GM13976 (cell line): Measurements from ENCODE around the gene BMERB1.
"Not testable (repeated sequence)": the region's sequence is repeated elsewhere in the genome, so short reads cannot be mapped to it uniquely, and the experiment has no call there.

Experiments
- DNase-seq: peaks from one replicate; pipeline ENCODE4 v3.0.0; 2012; ENCODE audit warnings: low spot score
- CTCF ChIP-seq: IDR thresholded peaks from 2 replicates; pipeline ENCODE4 v1.5.1; 2012; ENCODE audit warnings: borderline replicate concordance, mild to moderate bottlenecking; ENCODE audit not compliant: insufficient read depth; ENCODE audit errors: extremely low read depth, missing control alignments, control extremely low read depth
- in situ Hi-C: fragments of 300-500 bp; cut with MboI; formaldehyde crosslinking; loops from one replicate; pipeline ENCODE4 v1.12.0; 2022; ENCODE audit warnings: low sequenced_read_pairs, mixed read lengths, inconsistent platforms; ENCODE audit not compliant: unreplicated experiment

BMERB1 gene

DNA sequence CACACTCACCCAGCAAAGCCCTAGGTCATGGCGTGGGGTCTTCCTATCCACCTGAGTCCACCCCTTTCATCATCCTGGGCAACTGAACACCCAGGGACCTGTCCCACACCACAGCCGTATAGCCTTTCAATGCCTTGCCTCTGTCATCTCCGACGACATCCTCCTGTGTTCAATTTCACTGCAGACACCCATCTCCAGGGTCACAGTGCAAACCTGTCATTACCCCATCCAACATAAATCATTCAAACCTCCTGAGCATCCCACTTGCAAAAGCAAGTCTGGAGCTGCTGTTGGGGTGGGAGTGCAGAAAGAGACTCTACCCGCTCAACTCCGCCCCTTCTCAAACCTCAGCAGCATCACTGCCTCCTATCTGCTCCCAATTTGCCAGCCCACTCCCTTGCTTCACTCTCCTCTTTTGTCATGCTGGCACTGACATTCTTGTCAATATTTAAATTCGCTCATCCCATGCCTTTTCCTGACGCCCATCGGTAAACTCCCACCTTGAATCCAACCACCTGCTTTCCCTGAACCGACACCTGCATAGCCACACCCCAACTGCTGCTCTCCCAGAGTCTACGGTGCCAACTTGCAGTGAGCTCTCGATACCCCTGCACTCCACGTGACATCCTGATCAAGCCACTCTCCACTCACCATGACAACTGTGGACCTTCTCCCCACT, 171.6 kb downstream of the BMERB1 start:
- in situ Hi-C loops = no loop called here
- no peak for DNase-seq

DNA sequence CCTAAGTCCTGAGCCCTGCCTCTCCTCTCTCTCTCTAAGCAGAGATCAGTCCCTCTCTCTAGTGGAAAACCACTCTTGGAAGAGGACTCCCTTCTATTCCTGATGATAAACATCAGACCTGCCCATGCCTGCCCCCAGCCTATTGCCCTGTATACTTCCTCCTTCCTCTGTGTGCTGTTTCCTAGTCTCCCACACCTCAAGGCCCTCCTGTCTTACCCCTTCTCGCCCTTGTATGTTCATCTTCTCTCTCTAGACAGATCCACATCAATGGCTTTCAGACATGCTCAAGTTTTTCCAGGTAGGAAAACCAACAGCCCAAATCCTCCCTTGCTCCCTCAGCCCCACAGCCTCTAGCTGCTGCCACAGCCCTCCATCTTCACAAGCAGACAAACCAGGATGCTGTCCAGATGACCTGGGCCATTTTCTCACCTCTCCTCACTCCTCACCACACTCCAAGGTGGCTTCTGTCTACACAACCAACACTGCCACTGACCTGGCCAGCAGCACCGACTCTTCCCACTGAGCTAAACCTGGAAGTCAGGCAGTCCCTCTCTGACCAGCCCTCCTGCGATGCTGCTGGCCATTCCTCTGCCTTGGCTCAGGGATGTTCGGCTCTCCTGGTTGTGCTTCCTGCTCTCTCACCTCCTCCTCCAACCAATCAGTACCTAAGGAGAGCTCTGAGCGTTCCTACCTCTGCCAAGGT, 172.3 kb downstream of the BMERB1 start:
- TF ChIP-seq CTCF = no peak
- DNase-seq = no peak
- in situ Hi-C loops = no loop called here

More for the DNA sequence above, 171.6 kb downstream of the BMERB1 start:
- TF ChIP-seq CTCF = no peak

- in situ Hi-C loops, DNase-seq: not testable (repeated sequence)
These were observed 172.9 kb downstream of the BMERB1 start for GRCh38 chr16:15607221-15607699.

DNA sequence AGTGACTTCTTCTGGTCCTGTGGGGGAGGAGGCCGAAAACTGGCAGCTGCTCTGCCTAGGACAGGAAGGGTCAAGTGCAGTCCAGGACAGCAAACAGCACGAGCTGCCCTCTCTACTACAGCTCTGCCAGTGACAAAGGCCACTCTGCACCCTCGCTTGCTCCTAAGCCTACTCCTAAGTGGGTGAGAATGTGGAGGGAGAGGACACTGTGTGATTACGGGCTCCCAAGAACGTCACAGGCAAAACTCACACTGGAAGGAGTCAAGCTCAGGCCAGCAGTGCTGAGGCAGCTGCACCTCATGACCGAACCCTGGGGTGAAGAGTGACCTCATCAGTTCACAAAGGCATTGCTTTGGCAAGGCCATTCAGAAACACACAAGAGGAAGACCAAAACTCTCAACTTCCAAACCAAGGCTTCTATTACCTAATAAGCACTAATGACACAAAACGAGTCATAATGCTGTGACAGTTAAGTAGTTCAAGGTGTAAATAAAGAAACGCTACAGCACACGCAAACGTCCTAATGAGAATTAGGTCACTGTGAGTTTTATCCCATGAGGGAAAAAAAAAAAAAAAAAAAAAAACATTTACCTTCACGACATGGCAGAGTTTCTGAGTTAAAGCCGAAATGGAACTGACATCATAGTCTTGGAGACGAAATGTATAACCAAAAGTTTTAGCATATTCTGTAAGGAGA, 173.5 kb downstream of the BMERB1 start:
- TF ChIP-seq CTCF = no peak
- DNase-seq = no peak
- in situ Hi-C loops = no loop called here

GRCh38 chr16:15608398-15609285, 174.3 kb downstream of the BMERB1 start:
- in situ Hi-C loops = no loop called here
- no peak for DNase-seq
- no peak for TF ChIP-seq CTCF

DNA sequence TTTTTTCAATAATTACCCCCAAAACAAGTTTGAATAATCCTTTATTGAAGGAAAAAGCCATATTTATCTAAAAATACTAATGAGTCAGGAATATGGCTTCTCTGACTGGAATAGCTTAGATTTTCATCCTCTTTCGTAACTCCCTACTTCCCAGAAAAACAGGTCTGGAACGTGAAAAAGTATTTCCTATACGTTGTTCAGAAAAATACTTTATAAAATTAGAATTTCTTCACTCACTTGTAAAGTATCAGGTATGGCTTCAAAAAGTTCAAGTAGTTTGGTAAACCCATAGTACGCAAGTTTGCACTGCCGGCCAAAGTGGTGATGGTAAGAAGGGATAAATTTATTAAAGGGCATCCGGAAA, 174.9 kb downstream of the BMERB1 start:
- no peak for TF ChIP-seq CTCF
- in situ Hi-C loops = no loop called here
- DNase-seq = no peak
